NCI-H226 (cell line): ENCODE results near the gene PIP5K1B.

ENCODE experiments used
- DNase-seq: peaks from one replicate; pipeline ENCODE4 v3.0.0-alpha.2; 2015

Gene PIP5K1B

DNA sequence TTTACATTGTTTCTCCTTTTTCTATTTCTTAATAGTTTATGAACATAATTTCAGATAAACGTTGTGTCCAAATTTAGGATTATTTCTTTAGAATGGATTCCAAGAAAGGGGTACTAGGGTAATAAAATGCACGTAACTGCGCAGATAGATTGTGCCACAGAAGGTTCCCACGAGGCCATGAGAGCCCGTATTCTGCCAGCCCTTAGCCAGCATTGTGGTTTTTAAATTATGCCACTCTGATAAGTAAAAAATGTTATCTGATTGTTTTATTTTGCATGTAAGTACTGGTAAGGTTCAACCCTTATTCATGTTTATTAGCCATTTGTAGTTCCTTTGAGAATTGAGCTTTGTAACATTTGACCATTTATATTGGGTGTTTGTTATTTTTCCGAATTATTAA is 220.1 kb downstream of the PIP5K1B start:
- DNase-seq, result no peak

DNA sequence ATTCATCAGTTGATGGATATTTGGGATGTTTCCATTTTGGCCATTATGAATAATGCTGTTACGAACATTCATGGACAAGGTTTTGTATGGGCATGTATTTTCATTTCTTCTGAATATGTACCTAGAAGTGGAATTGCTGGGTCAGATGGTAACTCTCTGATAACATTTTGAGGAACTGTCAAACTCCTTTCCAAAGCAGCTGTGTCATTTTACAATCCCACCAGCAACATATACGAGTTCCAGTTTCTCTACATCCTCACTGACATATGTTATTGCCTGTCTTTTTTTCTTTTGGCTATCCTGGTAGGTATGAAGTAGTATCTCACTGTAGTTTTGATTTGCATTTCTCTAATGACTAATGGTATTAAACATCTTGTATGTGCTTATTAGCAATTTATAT is 222.1 kb downstream of the PIP5K1B start:
- DNase-seq, result no peak

DNA sequence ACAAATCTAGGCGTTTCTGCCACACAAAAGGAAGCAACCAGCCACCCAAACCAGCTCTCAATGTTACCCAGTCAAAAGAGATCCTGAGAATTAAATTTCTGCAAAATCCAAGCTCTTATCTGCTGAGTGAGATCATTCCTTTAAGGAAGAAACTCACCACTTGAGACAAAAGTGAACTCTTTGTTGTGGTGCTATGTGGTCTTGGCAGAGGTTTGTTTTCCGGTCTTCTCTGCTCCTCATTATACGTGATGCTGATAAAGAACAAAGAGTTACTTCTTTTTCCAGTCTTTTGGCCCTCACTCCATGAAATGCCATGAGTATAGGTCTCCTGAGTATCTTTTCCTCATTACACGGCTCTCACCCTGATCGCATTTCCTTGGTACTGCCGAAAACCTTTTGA is 226.8 kb downstream of the PIP5K1B start:
- DNase-seq, result no peak

DNA sequence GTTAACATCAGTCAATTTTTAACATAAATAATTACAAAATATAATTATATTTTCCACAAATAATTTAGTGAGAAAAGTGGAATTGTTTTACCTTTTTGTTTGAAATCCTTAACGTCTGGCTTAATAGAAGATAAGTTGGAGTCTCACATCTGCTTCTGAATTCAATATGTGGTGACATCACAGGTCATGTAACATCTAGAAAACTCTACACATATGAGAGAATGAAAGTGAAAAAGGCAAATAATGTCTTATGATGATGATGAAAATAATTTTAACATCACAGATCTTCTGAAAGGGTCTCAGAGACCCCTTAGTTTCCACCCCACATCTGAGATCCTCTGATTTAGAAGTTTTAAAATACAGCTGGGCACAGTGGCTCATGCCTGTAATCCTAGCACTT is 227.4 kb downstream of the PIP5K1B start:
- no peak for DNase-seq

DNA sequence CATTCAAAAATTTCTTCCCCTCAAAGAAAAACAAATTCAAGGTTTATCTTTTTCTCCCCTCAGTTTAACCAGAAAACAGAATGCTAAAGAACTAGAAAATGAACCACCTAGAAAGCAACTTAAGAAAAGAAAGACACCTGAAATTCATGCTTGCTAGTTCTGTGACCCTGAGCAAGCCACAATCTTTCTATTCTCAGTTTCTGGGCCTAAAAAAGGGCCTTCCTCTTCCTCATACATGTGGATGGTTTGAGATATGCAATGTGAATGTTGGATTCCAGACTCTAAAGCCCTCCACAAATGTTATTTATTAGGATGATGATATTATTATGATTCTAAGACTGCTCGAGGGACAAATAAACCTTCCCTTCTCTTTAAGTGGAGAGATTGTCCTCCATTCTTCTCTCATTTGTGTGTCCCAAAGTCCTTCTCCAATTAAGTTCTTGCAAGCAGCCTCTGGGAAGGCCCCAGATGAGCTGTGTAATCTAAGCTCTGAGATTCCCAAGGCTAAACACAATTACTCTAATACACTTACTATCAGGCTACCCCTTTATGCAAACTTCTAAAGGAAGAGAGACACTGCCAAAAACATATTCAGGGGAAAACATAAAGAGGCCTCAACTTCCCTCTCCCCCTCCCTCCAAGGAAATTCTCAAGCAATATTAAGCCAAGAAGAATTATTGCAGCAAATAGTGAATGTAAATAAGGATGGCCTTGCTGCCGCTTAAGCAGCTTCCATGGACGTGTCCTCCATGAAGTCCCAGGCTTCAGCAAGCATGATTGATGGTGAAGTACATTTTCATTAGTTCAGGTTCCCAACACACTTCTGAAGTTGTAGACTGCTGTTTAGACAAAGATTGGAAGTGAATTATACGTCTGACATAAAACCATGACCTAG is 228.6 kb downstream of the PIP5K1B start:
- no peak for DNase-seq

DNA sequence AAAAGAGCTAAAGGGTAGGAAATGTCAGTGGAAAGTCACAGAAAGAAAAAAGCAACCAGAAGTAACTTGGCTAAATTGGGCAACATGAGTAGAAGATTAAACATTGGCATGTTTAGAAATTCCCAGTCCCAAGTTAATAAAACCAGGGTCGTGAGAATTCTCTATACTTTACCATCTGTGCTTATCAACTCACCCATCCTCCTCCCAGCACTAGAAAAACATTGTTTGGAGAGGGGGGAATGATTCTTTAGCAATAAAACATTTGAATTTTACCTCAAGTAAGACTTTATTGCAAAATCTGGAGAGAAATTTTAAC is 229.2 kb downstream of the PIP5K1B start:
- DNase-seq, result no peak

DNA sequence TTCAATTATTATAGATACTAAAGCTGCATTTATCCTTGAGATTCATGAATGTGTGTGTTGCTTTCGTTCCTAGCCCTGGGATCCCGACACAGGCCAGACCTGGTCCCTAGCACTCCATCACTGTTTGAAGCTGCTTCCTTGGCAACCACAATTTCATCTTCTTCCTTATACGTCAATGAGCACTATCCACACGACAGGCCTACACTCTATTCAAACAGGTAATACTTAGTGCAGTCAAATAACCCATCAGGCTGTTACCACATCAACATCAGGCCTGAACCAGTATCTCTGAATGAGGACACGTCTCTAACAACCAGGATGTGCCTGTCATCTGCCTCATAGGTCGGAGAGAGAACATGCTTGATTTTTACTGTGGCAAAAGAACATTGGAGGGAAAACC is 235.5 kb downstream of the PIP5K1B start:
- DNase-seq, result no peak

DNA sequence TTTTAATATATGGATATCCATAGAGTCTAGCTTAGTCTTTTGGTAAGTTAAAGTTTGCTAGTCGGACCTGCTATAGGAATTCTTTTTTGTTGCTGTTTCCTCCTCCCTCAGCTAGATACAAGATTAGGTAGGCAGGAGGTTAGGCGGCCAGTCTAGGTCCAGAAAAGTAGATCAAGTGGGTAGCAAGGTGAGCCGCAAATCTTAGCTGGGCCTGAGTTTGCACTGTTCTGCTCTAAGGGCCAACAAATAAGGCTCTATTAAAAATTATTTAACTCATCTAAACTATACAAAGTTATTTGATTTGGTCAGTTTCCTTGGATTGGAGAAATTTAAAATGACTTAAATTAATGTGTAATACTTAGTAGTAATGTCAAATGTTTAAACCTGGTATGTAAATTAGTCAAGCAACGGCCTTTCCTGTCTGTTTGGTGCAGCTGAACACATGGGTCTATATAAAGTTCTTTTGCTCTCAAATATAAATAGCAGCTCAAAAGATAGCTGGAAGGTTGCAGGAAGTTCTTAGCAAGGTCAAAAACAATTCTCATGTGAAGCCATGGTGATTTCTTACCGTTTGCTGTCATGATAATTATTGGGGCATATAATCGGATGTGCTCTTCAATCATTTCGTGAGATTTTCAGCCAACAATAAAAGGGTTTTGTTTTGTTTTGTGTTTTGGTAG is 236.9 kb downstream of the PIP5K1B start:
- DNase-seq, result no peak

DNA sequence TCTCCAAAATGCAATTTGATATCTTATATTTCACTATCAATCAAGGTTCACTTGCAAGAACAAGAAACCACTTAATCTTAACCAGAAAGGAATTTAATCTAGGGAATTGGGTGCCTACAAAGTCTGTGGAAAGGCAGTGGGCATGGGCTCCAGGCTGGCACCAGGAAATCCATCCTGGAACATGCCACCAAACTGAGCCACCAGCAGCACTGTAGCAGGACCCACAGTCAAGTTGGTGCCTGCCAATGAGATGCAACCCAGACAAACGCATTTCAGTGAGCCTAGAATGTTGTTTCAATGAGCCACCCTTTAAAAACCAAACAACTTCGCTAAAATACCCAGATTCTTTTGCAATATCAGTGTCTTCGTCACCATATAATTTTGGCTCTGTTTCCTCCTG is 237.8 kb downstream of the PIP5K1B start:
- no peak for DNase-seq

DNA sequence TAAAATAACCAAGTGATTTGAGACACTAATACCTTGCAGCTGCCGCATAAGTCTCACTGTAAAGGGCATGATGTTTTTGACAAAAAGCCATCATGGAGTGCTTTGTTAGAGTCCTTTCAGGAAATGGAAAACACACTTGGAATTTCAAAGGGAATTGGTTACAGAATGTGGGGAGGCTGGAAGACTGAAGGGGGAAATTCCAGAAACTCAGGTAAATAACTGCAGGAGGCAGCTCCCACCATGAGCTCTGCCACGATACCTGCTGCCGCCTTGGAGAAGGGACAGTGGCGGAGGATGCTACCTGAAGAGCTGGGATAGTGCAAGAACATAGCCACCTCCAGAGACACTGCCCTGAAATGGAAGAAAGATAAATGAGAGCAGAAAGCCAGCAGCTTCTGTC is 242.0 kb downstream of the PIP5K1B start:
- no peak for DNase-seq

DNA sequence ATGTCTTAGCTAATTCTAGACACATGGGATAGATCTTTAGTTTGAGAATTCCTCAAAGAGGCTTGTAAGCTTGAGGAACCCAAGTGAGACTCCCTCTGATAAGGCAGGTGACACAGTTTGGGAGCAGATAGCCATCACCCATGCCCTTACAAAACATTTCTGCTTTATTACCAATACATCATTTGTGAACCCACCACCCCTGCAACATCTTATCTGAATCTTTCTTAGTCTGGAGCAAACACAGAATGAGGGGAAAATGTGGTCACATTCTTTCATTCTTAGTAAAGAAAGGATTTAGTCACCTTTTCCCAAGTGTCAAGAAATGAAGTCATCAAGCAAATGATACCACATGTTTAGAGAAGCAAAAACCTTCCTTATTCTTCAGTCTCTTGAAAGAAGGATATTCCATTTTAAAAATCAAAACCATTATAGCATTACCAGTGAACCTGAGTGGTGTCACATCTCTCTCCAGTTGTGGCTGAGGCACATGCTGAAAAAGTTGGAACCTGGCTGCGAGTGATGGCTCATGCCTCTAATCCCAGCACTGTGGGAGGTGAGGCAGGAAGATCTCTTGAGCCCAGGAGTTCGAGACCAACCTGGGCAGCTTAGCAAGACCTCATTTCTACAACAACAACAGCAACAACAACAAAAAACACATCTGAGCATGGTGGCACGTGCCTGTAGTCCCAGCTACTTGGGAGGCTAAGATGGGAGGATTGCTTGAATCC is 243.0 kb downstream of the PIP5K1B start:
- no peak for DNase-seq

DNA sequence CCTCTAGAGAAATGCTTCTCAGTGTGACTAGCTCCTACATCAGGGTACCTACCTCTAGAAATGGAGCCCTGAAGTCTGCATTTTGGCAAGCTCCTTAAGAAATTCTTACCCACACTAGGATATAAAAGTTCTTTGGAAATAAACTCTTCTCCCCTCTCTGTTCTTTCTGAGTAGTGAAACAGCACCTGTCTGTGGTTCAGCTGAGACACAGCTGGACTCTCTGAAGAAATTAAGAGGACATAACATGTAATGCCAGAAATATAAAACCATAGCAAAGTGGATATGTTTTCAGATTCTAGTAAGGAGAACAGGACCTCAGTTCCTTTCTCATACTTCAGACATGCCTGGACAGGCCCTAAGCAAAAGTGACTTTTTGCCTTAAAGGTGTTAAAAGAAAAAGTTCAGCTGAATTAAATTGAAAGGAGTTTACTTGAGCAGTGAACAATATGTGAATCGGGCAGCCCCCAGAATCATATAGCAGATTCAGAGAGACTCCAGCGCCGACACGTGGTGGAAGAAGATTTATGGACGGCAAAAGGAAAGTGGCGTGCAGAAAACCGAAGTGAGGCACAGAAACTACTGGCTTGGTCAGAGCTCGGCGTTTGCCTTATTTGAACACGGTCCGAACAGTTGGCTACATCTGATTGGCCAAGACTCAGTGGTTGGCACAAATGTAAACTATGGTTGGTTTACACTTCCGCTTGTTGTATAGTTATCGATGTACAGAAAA is 244.4 kb downstream of the PIP5K1B start:
- no peak for DNase-seq

DNA sequence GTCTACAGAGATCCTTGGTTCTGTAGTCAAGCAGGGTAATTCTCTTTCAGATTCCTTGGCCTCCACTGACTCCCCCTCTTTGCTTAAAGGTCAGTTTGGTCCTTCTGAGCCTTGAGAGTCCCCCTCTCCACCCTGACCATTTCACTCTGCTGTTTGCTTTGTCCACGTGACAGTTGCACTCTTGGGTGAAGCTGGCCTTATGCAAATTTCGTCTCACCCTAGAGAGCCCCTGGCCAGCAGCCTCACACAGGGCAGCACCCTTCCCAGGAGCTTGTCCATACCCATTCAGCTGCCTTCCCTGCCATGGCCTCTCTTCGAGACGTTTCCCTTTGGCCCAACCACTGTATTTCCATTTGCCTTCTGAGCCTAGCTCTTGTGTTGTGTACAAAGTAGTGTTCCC is 245.1 kb downstream of the PIP5K1B start:
- DNase-seq, result no peak

DNA sequence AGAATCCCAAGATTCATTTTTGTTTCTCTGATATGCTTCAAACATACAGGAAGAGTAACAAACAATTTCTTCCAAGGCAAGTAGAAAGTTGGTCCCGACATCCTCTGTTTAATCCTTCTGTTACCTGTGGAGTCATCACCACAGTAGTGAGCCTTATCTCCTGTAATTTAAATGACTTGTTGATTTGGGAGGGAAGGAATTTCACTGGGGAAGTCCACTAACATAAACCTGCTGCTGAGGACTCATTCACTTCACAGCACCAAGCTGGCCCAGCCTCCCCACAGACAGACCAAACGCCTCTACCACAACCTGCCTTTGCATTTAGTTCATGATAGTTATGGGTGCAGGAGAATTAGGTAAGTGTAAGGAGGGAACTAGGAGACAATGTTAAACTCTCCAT is 245.6 kb downstream of the PIP5K1B start:
- no peak for DNase-seq

DNA sequence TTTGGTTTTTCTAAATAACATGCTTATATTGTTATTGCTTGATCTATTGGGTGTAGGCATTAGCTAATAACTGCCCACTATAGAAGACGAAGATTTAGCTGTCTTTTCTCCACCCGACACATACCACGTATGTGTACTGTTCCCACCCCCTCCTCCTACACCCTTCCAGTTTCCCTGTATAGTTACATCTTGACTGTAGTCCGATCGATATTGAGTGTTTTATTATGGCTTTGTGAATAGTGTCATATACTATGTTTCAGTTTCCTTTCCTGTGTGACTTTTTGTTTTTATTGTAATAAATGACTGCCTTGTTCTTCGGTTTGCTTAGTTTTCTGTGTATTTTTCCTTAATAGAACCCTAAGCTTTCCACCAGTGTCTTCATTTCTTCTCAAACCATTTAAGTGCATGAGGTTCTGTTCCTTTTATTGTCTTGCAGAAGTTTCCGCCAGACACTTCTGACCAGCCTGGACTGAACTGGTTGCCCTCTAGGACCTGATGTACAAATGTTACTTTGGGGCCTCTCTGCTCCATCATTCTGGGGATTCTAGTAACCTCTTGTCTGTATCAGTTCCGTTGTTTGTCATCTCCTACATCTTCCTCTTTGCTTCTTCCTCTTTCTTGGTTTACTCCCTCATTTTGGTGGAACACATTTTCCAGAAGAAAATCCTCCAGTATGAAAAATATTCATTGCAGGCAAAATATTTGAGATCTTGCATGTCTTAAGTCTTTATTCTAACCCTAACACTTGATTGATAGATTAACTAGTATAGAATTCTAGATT is 247.0 kb downstream of the PIP5K1B start:
- no peak for DNase-seq

DNA sequence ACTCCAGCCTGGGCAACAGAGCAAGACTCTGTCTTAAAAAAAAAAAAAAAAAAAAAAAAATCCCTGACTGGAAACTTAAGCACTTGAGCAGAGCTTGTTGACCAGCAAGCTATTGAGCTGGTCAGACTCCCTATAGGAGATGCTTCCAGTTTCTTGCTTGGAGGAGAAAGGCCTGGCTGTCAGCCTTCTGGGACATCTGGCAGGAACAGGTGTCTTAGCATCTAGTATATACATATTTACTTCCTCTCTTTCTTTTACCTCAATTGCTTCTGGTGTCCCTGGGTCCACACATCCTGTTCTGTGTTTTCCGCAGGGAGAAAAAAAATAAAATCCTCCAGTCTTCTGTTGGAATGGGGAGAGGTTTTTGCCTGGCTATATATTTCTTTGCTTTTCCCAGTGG is 248.7 kb downstream of the PIP5K1B start:
- DNase-seq, result no peak

DNA sequence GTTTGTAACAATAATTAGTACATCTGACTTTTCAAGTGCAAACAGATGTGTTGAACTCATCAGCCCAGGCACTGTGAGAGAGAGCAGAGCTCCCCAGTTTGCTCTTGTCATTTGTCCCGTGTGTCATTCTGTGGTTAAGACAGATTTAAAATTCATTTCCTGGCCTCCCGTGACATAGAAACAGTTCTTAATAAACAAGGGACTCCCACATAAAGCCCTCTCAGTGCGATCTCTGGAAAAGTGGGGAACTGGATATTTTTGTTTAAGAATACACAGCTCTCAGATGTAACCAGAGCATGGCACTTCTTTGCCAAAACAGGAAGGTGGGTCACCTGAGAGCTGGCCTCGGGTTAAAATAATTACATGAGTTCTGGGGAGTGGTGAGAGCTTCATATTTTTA is 250.3 kb downstream of the PIP5K1B start:
- DNase-seq, result no peak

DNA sequence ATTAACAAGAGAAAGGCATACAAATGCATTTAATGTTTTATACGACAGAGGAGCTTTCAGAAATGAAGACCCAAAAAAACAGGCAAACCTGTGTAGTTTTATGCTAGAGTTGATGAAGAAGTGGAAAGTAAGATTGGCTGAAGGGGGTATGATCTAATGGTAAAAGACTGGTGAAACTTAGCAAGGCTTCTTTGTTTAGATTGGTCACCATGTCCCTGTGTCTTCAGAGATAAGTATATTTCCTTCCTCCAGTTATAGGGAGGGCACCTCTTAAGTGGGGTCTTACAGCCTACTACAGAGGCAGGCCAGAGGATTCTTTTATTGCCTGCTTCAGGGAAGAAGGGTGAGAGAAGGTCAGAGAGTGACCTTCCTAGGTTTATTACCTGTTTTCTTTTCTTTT is 252.4 kb downstream of the PIP5K1B start:
- DNase-seq, result no peak

DNA sequence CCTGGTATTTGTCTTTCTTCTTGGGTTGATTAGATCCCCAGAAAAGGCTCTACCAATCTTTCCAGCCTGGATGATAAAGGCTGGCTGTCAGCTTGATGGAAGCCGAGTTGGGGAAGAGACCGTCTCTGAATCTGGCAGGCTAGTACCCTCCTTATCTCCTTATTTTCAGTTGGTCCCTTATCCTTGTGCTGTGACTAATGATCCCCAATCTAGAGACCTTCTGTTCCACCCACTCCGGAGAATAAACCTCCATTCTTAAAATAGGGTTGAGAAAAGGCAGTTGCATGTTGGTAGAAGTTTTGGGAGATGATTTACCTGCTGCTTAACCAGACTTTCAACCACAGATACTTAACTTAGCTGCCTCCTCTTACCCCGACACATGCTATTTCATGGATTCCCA is 256.5 kb downstream of the PIP5K1B start:
- no peak for DNase-seq

DNA sequence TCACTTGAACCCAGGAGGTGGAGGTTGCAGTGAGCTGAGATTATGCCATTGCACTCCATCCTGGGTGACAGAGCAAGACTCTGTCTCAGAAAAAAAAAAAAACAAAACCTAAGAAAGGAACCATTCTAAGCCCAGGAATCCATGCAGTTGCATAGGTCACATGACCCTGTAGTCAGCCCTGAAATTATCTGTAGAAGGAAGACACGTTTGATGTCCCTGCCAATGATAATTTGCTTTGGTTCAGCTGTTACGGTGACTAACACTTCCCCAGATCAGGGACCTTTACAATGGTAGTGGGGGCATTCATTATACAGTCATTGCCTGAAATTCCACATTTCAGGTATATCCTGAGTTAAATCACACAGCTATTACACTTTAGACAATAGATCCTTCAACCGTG is 258.4 kb downstream of the PIP5K1B start:
- no peak for DNase-seq

DNA sequence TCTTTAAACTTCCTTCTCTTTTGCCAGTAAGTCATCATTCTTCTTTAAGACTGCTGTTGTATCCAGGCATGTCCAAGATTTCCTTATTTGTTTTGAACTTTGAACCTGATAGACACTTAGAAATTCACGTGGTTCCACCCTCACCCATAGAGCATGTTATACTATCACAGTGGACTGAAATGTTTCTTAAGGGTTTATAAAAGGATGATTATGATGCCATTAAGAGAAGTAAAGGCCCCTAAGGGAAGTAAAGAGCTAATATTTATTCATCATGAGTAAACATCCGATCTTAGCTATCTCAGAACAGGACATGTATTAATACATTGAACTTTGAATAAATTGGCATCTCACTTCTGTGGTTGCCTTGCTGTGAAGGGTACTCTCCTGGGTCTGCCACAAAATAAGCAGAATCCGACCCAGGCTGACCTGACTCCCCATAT is 259.1 kb downstream of the PIP5K1B start:
- no peak for DNase-seq

DNA sequence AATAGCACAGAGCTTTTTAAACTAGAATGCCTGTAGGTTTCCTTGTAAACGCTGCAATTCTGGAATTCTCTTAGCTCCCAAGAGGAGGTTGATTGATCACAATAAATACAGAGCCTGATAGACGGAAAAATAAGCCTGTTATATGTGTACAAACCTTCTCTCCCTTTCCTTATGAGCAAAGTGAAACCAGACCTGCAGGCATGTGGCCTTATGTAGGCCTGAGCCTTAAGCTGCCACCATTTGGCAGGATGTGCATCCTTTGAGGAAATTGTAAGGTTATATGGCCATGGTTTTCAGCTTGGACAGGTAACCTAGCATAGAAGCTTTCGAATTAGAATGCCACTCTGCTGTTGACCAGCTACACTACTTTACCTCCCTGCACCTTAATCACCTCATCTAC is 259.7 kb downstream of the PIP5K1B start:
- no peak for DNase-seq
